ENCODE results near the gene KCNQ1OT1.

Gene KCNQ1OT1

DNA sequence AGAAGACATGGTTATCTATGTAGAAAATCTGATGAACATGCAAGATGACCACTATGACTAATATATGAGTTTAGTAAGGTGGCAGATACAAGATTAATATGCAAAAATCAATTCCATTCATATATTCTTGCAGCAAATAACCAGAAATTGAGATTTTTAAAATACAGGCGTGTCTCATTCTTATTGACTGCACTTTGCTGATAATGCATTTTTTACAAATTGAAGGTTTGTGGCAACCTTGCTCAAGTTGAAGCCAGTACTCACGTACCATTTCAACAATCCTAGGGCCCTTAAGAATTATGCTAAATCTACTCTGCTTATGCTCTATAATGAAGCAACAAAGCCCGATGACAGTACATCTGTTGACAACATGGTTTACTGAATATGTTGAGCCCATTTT lies 104.6 kb downstream of the KCNQ1OT1 start:
- POLR2A ChIA-PET = no interaction called here
- no peaks in the 10 kb centered on the region for H3K9me3 ChIP-seq (ENCODE audit: control insufficient read depth, insufficient read depth, low read depth, low read length)
- no peaks in the 10 kb centered on the region for H3K36me3 ChIP-seq (ENCODE audit: control insufficient read depth in 2 of 2, insufficient read depth in 1 of 2, low read length in 2 of 2)
- no peaks in the 10 kb centered on the region for H3K4me1 ChIP-seq (ENCODE audit: control insufficient read depth, insufficient read depth, low read length)
- H3K27ac ChIP-seq (ENCODE audit: extremely low read depth, low read depth, low read length) = no peak overlapping the region
- TF ChIP-seq ZNF830 (tag by site-specific recombination; IDR thresholded peaks at IDR 0.05; ENCODE audit: low read depth) (no peak), ZNF658 (tag by site-specific recombination; IDR thresholded peaks at IDR 0.05) (no peak), ZNF433 (tag by site-specific recombination; IDR thresholded peaks at IDR 0.05; ENCODE audit: low read depth) (no peak), ZBTB7A (tag by site-specific recombination; IDR thresholded peaks at IDR 0.05; ENCODE audit: low read depth) (no peak), ZNF549 (tag by site-specific recombination; IDR thresholded peaks at IDR 0.05) (no peak), ZNF623 (tag by site-specific recombination; IDR thresholded peaks at IDR 0.05) (no peak), ZNF596 (tag by site-specific recombination; IDR thresholded peaks at IDR 0.05) (no peak), ZFP69B (tag by site-specific recombination; IDR thresholded peaks at IDR 0.05) (no peak), ZNF175 (tag by site-specific recombination; IDR thresholded peaks at IDR 0.05) (no peak), HOXD13 (CRISPR knock-in tag; IDR thresholded peaks at IDR 0.05; ENCODE audit: borderline replicate concordance) (no peak)
- TF ChIP-seq, protein P1, sequence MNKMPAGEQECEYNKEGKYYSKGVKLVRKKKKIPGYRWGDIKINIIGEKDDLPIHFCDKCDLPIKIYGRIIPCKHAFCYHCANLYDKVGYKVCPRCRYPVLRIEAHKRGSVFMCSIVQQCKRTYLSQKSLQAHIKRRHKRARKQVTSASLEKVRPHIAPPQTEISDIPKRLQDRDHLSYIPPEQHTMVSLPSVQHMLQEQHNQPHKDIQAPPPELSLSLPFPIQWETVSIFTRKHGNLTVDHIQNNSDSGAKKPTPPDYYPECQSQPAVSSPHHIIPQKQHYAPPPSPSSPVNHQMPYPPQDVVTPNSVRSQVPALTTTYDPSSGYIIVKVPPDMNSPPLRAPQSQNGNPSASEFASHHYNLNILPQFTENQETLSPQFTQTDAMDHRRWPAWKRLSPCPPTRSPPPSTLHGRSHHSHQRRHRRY (tag by site-specific recombination; IDR thresholded peaks at IDR 0.05) = no peak
- TF ChIP-seq, protein P2, sequence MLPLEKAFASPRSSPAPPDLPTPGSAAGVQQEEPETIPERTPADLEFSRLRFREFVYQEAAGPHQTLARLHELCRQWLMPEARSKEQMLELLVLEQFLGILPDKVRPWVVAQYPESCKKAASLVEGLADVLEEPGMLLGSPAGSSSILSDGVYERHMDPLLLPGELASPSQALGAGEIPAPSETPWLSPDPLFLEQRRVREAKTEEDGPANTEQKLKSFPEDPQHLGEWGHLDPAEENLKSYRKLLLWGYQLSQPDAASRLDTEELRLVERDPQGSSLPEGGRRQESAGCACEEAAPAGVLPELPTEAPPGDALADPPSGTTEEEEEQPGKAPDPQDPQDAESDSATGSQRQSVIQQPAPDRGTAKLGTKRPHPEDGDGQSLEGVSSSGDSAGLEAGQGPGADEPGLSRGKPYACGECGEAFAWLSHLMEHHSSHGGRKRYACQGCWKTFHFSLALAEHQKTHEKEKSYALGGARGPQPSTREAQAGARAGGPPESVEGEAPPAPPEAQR (tag by site-specific recombination; IDR thresholded peaks at IDR 0.05) = no peak
- TF ChIP-seq, protein P3, sequence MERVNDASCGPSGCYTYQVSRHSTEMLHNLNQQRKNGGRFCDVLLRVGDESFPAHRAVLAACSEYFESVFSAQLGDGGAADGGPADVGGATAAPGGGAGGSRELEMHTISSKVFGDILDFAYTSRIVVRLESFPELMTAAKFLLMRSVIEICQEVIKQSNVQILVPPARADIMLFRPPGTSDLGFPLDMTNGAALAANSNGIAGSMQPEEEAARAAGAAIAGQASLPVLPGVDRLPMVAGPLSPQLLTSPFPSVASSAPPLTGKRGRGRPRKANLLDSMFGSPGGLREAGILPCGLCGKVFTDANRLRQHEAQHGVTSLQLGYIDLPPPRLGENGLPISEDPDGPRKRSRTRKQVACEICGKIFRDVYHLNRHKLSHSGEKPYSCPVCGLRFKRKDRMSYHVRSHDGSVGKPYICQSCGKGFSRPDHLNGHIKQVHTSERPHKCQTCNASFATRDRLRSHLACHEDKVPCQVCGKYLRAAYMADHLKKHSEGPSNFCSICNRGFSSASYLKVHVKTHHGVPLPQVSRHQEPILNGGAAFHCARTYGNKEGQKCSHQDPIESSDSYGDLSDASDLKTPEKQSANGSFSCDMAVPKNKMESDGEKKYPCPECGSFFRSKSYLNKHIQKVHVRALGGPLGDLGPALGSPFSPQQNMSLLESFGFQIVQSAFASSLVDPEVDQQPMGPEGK (tag by site-specific recombination; IDR thresholded peaks at IDR 0.05) = no peak
- TF ChIP-seq, protein P4, sequence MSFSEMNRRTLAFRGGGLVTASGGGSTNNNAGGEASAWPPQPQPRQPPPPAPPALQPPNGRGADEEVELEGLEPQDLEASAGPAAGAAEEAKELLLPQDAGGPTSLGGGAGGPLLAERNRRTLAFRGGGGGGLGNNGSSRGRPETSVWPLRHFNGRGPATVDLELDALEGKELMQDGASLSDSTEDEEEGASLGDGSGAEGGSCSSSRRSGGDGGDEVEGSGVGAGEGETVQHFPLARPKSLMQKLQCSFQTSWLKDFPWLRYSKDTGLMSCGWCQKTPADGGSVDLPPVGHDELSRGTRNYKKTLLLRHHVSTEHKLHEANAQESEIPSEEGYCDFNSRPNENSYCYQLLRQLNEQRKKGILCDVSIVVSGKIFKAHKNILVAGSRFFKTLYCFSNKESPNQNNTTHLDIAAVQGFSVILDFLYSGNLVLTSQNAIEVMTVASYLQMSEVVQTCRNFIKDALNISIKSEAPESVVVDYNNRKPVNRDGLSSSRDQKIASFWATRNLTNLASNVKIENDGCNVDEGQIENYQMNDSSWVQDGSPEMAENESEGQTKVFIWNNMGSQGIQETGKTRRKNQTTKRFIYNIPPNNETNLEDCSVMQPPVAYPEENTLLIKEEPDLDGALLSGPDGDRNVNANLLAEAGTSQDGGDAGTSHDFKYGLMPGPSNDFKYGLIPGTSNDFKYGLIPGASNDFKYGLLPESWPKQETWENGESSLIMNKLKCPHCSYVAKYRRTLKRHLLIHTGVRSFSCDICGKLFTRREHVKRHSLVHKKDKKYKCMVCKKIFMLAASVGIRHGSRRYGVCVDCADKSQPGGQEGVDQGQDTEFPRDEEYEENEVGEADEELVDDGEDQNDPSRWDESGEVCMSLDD (tag by site-specific recombination; IDR thresholded peaks at IDR 0.05) = no peak
- TF ChIP-seq, protein P5, sequence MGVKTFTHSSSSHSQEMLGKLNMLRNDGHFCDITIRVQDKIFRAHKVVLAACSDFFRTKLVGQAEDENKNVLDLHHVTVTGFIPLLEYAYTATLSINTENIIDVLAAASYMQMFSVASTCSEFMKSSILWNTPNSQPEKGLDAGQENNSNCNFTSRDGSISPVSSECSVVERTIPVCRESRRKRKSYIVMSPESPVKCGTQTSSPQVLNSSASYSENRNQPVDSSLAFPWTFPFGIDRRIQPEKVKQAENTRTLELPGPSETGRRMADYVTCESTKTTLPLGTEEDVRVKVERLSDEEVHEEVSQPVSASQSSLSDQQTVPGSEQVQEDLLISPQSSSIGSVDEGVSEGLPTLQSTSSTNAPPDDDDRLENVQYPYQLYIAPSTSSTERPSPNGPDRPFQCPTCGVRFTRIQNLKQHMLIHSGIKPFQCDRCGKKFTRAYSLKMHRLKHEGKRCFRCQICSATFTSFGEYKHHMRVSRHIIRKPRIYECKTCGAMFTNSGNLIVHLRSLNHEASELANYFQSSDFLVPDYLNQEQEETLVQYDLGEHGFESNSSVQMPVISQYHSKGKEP (tag by site-specific recombination; IDR thresholded peaks at IDR 0.05) = no peak
- no peak overlapping the region for H3K4me3 ChIP-seq (ENCODE audit: low read depth, low read length)
- CTCF ChIA-PET = no interaction called here

DNA sequence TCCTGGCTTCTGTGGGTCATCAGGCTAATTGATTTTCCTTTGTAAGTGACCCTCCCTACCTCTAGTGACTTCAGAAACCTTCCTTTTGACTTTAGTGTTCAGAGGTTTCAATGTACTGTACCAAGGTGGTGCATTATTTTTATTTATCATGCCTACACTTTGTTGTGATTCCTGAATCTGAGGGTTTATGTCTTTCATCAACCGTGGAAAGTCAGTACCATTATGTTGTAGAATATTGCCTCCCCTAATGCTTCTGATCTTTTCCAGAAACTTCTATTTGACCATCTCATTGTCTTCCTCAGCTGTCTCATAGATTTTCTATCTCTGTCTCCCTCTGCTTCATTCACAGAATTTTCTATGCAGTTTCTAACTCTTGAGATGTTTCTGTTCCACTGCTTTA lies 105.5 kb downstream of the KCNQ1OT1 start:
- Histone ChIP-seq H3K9me3 (ENCODE audit: control insufficient read depth, insufficient read depth, low read depth, low read length) (no peaks in the 10 kb centered on the region), H3K27ac (ENCODE audit: extremely low read depth, low read depth, low read length) (no peak overlapping the region), H3K4me3 (ENCODE audit: low read depth, low read length) (no peak overlapping the region), H3K36me3 (ENCODE audit: control insufficient read depth in 2 of 2, insufficient read depth in 1 of 2, low read length in 2 of 2) (no peaks in the 10 kb centered on the region), H3K4me1 (ENCODE audit: control insufficient read depth, insufficient read depth, low read length) (no peaks in the 10 kb centered on the region)
- CTCF ChIA-PET = no interaction called here
- POLR2A ChIA-PET = no interaction called here
- TF ChIP-seq PRDM1 (tag by site-specific recombination; IDR thresholded peaks at IDR 0.05) (no peak), ZNF416 (tag by site-specific recombination; IDR thresholded peaks at IDR 0.05) (no peak), SETDB1 (IDR thresholded peaks at IDR 0.05; ENCODE audit: insufficient read length, low read length) (peak; percentile 18), ZNF571 (tag by site-specific recombination; IDR thresholded peaks at IDR 0.05) (no peak), MZF1 (tag by site-specific recombination; IDR thresholded peaks at IDR 0.05; ENCODE audit: borderline replicate concordance) (no peak), ZNF677 (tag by site-specific recombination; IDR thresholded peaks at IDR 0.05) (no peak), BCL11B (tag by site-specific recombination; IDR thresholded peaks at IDR 0.05; ENCODE audit: low read depth) (no peak), YY1 (tag by site-specific recombination; IDR thresholded peaks at IDR 0.05) (no peak)
- TF ChIP-seq, protein P6, sequence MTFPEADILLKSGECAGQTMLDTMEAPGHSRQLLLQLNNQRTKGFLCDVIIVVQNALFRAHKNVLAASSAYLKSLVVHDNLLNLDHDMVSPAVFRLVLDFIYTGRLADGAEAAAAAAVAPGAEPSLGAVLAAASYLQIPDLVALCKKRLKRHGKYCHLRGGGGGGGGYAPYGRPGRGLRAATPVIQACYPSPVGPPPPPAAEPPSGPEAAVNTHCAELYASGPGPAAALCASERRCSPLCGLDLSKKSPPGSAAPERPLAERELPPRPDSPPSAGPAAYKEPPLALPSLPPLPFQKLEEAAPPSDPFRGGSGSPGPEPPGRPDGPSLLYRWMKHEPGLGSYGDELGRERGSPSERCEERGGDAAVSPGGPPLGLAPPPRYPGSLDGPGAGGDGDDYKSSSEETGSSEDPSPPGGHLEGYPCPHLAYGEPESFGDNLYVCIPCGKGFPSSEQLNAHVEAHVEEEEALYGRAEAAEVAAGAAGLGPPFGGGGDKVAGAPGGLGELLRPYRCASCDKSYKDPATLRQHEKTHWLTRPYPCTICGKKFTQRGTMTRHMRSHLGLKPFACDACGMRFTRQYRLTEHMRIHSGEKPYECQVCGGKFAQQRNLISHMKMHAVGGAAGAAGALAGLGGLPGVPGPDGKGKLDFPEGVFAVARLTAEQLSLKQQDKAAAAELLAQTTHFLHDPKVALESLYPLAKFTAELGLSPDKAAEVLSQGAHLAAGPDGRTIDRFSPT (tag by site-specific recombination; IDR thresholded peaks at IDR 0.05) = no peak

Measured in HEK293 (cell line).